ENCODE data around the gene WDR4.

Gene WDR4

GRCh38 chr21:42799516-42799915, 79.8 kb downstream of the WDR4 start:
- no peak overlapping the region for H3K4me3 ChIP-seq (ENCODE audit: low read depth, low read length)
- DNase-seq (ENCODE audit: low read depth) = peak; percentile 30
- TF ChIP-seq, protein P1, sequence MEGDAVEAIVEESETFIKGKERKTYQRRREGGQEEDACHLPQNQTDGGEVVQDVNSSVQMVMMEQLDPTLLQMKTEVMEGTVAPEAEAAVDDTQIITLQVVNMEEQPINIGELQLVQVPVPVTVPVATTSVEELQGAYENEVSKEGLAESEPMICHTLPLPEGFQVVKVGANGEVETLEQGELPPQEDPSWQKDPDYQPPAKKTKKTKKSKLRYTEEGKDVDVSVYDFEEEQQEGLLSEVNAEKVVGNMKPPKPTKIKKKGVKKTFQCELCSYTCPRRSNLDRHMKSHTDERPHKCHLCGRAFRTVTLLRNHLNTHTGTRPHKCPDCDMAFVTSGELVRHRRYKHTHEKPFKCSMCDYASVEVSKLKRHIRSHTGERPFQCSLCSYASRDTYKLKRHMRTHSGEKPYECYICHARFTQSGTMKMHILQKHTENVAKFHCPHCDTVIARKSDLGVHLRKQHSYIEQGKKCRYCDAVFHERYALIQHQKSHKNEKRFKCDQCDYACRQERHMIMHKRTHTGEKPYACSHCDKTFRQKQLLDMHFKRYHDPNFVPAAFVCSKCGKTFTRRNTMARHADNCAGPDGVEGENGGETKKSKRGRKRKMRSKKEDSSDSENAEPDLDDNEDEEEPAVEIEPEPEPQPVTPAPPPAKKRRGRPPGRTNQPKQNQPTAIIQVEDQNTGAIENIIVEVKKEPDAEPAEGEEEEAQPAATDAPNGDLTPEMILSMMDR (IDR thresholded peaks at IDR 0.05; ENCODE audit: insufficient read depth, low read depth, low read length, missing control alignments) = no peak

Data from GM12865 (cell line).